HTERT RPE-1 (cell line): ENCODE measurements around the gene HDGFL2.

Source experiments
- in situ Hi-C: fragments of 300-500 bp; cut with MboI; formaldehyde crosslinking; loops from 4 replicates; pipeline ENCODE4 v1.14.3; 2020; ENCODE audit warnings: low sequenced_read_pairs

HDGFL2 gene

GRCh38 chr19:4464815-4465581 lies 7.1 kb upstream of the HDGFL2 start:
- in situ Hi-C loops = no loop called here

- in situ Hi-C loops = no loop called here
These were observed 4.3 kb upstream of the HDGFL2 start for GRCh38 chr19:4467835-4468234.

GRCh38 chr19:4471403-4472173 lies 509 bp upstream of the HDGFL2 start:
- in situ Hi-C loops = no loop called here

- in situ Hi-C loops = no loop called here
These were observed 1.1 kb downstream of the HDGFL2 start for GRCh38 chr19:4473011-4473762.

- in situ Hi-C loops = no loop called here
These were observed 1.8 kb downstream of the HDGFL2 start for GRCh38 chr19:4473763-4474513.

GRCh38 chr19:4474514-4475022 lies 2.5 kb downstream of the HDGFL2 start:
- in situ Hi-C loops = no loop called here

GRCh38 chr19:4477034-4477801 lies 5.1 kb downstream of the HDGFL2 start:
- in situ Hi-C loops = no loop called here

- in situ Hi-C loops = no loop called here
These were observed 10.7 kb downstream of the HDGFL2 start for GRCh38 chr19:4482721-4483364.

GRCh38 chr19:4483385-4483784 lies 11.3 kb downstream of the HDGFL2 start:
- in situ Hi-C loops = no loop called here

GRCh38 chr19:4487572-4487971 lies 15.5 kb downstream of the HDGFL2 start:
- in situ Hi-C loops = no loop called here

- in situ Hi-C loops = no loop called here
These were observed 16.4 kb downstream of the HDGFL2 start for GRCh38 chr19:4488496-4488895.

- in situ Hi-C loops = no loop called here
These were observed 19.3 kb downstream of the HDGFL2 start for GRCh38 chr19:4491446-4491845.

- in situ Hi-C loops = no loop called here
These were observed 20.4 kb downstream of the HDGFL2 start for GRCh38 chr19:4492337-4493103.

GRCh38 chr19:4493104-4493928 lies 21.2 kb downstream of the HDGFL2 start:
- in situ Hi-C loops = no loop called here

- in situ Hi-C loops = no loop called here
These were observed 22.0 kb downstream of the HDGFL2 start for GRCh38 chr19:4493929-4494690.

GRCh38 chr19:4494691-4495064 lies 22.6 kb downstream of the HDGFL2 start:
- in situ Hi-C loops = no loop called here

GRCh38 chr19:4495471-4495870 lies 23.4 kb downstream of the HDGFL2 start:
- in situ Hi-C loops = no loop called here
